HG03060 (cell line): ENCODE measurements around the gene DHCR7.

Source experiments
- ATAC-seq: cut with Tn5 transposase; IDR thresholded peaks from one replicate; pipeline ENCODE4 v1.9.1; 2021; ENCODE audit warnings: low read depth, moderate number of reproducible peaks; ENCODE audit not compliant: unreplicated experiment

The DHCR7 gene

GRCh38 chr11:71478528-71478840 is 30.3 kb upstream of the DHCR7 start:
- no peak for ATAC-seq

GRCh38 chr11:71477641-71478527 is 29.7 kb upstream of the DHCR7 start:
- no peak for ATAC-seq

GRCh38 chr11:71476926-71477640 is 28.9 kb upstream of the DHCR7 start:
- no peak for ATAC-seq

- no peak for ATAC-seq
Measured at GRCh38 chr11:71476031-71476430, 27.8 kb upstream of the DHCR7 start.

GRCh38 chr11:71474771-71475483 is 26.7 kb upstream of the DHCR7 start:
- no peak for ATAC-seq

- no peak for ATAC-seq
Measured at GRCh38 chr11:71474141-71474770, 26.1 kb upstream of the DHCR7 start.

- no peak for ATAC-seq
Measured at GRCh38 chr11:71473793-71474080, 25.5 kb upstream of the DHCR7 start.

- no peak for ATAC-seq
Measured at GRCh38 chr11:71472941-71473792, 25.0 kb upstream of the DHCR7 start.

- no peak for ATAC-seq
Measured at GRCh38 chr11:71472357-71472885, 24.2 kb upstream of the DHCR7 start.

GRCh38 chr11:71470946-71471345 is 22.8 kb upstream of the DHCR7 start:
- ATAC-seq = no peak

GRCh38 chr11:71467164-71467563 is 19.0 kb upstream of the DHCR7 start:
- ATAC-seq = no peak

- no peak for ATAC-seq
Measured at GRCh38 chr11:71466358-71466757, 18.2 kb upstream of the DHCR7 start.

- no peak for ATAC-seq
Measured at GRCh38 chr11:71465054-71465453, 16.9 kb upstream of the DHCR7 start.

GRCh38 chr11:71463331-71464211 is 15.4 kb upstream of the DHCR7 start:
- ATAC-seq = no peak

- no peak for ATAC-seq
Measured at GRCh38 chr11:71462726-71463125, 14.5 kb upstream of the DHCR7 start.

GRCh38 chr11:71461696-71462095 is 13.5 kb upstream of the DHCR7 start:
- ATAC-seq = no peak

- ATAC-seq = no peak
Measured at GRCh38 chr11:71459767-71460320, 11.7 kb upstream of the DHCR7 start.

- ATAC-seq = no peak
Measured at GRCh38 chr11:71459076-71459766, 11.0 kb upstream of the DHCR7 start.
